ENCODE data around the gene TOE1. TPM values are rescaled to one million over a fixed set of nuclear protein-coding genes. Genes with fewer than 3 reads are reported as not detected.

Gene TOE1
- total RNA-seq, 1 experiment from 2014 or later, result 30.0 TPM

- peak in 1 of 2 experiments; percentile 17 for DNase-seq
- no peaks in the 10 kb centered on the region for H3K36me3 ChIP-seq
- no peak overlapping the region for H3K4me3 ChIP-seq
- H3K4me1 ChIP-seq, result peaks cover 9% of the 10 kb centered on the region
- no peaks in the 10 kb centered on the region for H3K9me3 ChIP-seq (replicated peaks)
- no peak overlapping the region for H3K27ac ChIP-seq
- H3K27me3 ChIP-seq, result no peaks in the 10 kb centered on the region
Observed at GRCh38 chr1:45385302-45385701, 45.3 kb downstream of the TOE1 start.

- no peak for DNase-seq
- Histone ChIP-seq H3K4me3 (no peak overlapping the region), H3K27me3 (no peaks in the 10 kb centered on the region), H3K4me1 (peaks cover 9% of the 10 kb centered on the region), H3K9me3 (replicated peaks) (no peaks in the 10 kb centered on the region), H3K36me3 (no peaks in the 10 kb centered on the region), H3K27ac (no peak overlapping the region)
Observed at GRCh38 chr1:45386219-45386618, 46.2 kb downstream of the TOE1 start.

Other genes with a start within 250 kb of the TOE1 start
- 0.08 and 0.18 TPM in 2 replicates for gene ZSWIM5, start 133.6 kb upstream of the TOE1 start, total RNA-seq (2014; rRNA removed; shearing (Covaris generic))
- not detected in 2 replicates for gene HPDL, start 13.3 kb upstream of the TOE1 start, total RNA-seq (2014; rRNA removed; shearing (Covaris generic))
- gene MUTYH, start 270 bp downstream of the TOE1 start, total RNA-seq (2014; rRNA removed; shearing (Covaris generic)), result 12.0 and 17.1 TPM in 2 replicates
- 4.3 and 6.2 TPM in 2 replicates for gene TESK2, start 151.0 kb downstream of the TOE1 start, total RNA-seq (2014; rRNA removed; shearing (Covaris generic))
- gene CCDC163, start 159.9 kb downstream of the TOE1 start, total RNA-seq (2014; rRNA removed; shearing (Covaris generic)), result 1.8 and 2.3 TPM in 2 replicates
- 9.9 and 10.9 TPM in 2 replicates for gene MMACHC, start 160.1 kb downstream of the TOE1 start, total RNA-seq (2014; rRNA removed; shearing (Covaris generic))
- 821 and 837 TPM in 2 replicates for gene PRDX1, start 181.7 kb downstream of the TOE1 start, total RNA-seq (2014; rRNA removed; shearing (Covaris generic))
- gene AKR1A1, start 210.7 kb downstream of the TOE1 start, total RNA-seq (2014; rRNA removed; shearing (Covaris generic)), result 60.6 and 64.6 TPM in 2 replicates
- gene NASP, start 243.9 kb downstream of the TOE1 start, total RNA-seq (2014; rRNA removed; shearing (Covaris generic)), result 365 and 437 TPM in 2 replicates